NT2/D1 (cell line): ENCODE results near the gene FSTL4.

Experiments
- DNase-seq: peaks from one replicate; pipeline ENCODE4 v3.0.0-alpha.2; 2011; ENCODE audit warnings: low read depth, low spot score
- H3K27me3 ChIP-seq: 2 replicates; pipeline ENCODE4 v1.6.0; 2011; ENCODE audit warnings: mild to moderate bottlenecking; ENCODE audit not compliant: insufficient read length, insufficient read depth
- H3K36me3 ChIP-seq: 2 replicates; pipeline ENCODE4 v1.6.1; 2011; ENCODE audit warnings: mild to moderate bottlenecking, low read length, mixed read lengths; ENCODE audit not compliant: insufficient read depth, insufficient read length
- H3K4me1 ChIP-seq: 2 replicates; pipeline ENCODE4 v1.5.1; 2011; ENCODE audit not compliant: insufficient read depth, insufficient read length
- H3K4me3 ChIP-seq: 2 replicates; pipeline ENCODE4 v1.5.1; 2011; ENCODE audit warnings: low read depth; ENCODE audit not compliant: insufficient read length
- H3K9ac ChIP-seq: 2 replicates; pipeline ENCODE4 v1.6.0; 2011; ENCODE audit warnings: low read depth; ENCODE audit not compliant: insufficient read length
- H3K9me3 ChIP-seq: 2 replicates; pipeline ENCODE4 v1.5.1; 2011; ENCODE audit warnings: mild to moderate bottlenecking, low read length; ENCODE audit not compliant: insufficient read depth
- SUZ12 ChIP-seq: IDR thresholded peaks from 2 replicates; pipeline ENCODE4 v1.6.1; 2011; ENCODE audit not compliant: insufficient read length, insufficient read depth; ENCODE audit errors: extremely low read depth
- YY1 ChIP-seq: IDR thresholded peaks from 2 replicates; pipeline ENCODE4 v1.6.1; 2011; ENCODE audit not compliant: insufficient read length, insufficient read depth
- ZNF274 ChIP-seq: IDR thresholded peaks from 2 replicates; pipeline ENCODE4 v1.6.1; 2011; ENCODE audit warnings: mild to moderate bottlenecking, low read depth, low read length

The FSTL4 gene

DNA sequence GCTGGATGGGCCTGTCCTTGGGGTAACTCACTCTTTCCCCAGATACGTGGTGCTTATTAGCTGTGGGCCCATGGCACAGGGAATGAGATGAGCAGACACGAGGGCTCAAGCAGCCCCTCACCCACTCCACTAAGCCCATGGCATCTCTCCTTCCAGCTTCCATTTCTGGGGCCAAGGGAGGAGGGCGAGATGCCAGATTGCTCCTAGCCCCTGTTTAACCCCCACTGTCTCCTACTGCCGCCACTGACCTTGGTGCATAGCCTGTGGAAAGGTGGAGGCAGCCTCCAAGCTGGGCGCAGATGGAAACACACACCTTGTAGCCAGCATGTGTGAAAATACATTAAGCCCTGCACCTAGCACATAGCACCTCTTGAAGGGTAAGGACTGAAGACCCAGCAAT lies 167.6 kb downstream of the FSTL4 start:
- no peak for DNase-seq
- Histone ChIP-seq H3K27me3 (no peaks in the 10 kb centered on the region), H3K9ac (no peak overlapping the region), H3K36me3 (no peaks in the 10 kb centered on the region), H3K4me1 (peaks cover 7% of the 10 kb centered on the region), H3K9me3 (no peaks in the 10 kb centered on the region), H3K4me3 (no peak overlapping the region)
- TF ChIP-seq ZNF274 (no peak), YY1 (no peak), SUZ12 (no peak)

DNA sequence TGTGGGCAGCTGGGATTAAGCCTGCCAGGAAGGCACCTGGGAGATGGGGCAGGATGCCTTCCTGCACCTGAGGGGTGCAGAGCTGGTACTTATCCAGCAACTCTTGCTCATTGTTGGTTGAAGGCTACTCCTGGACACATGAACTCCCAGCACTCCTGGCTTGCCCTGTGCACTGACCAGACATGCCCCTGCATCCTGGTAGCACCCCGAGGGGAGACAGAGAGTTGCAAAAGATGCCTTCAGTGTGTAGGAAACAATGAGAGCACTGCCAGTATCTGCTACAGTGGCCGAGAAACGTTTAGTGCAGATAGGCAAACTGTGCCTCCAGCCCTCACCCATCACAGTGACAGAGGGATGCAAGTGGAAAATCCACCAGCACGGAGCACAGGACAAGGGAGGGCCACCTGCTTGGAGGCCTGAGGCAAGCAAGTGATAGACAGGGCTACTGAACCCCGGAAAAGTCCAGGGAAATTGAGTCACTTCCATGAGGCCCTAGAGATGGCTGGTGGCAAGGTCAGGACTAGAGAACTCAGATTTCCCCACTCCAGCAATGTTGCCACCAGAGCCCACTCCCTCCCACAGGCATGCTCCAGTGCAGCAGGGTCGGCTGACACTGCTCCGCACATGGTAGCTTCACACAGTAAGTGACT lies 171.1 kb downstream of the FSTL4 start:
- Histone ChIP-seq H3K4me3 (no peak overlapping the region), H3K4me1 (peaks cover under 1% of the 10 kb centered on the region), H3K36me3 (no peaks in the 10 kb centered on the region), H3K27me3 (no peaks in the 10 kb centered on the region), H3K9me3 (no peaks in the 10 kb centered on the region), H3K9ac (no peak overlapping the region)
- DNase-seq = no peak
- TF ChIP-seq SUZ12 (no peak), ZNF274 (no peak), YY1 (no peak)

DNA sequence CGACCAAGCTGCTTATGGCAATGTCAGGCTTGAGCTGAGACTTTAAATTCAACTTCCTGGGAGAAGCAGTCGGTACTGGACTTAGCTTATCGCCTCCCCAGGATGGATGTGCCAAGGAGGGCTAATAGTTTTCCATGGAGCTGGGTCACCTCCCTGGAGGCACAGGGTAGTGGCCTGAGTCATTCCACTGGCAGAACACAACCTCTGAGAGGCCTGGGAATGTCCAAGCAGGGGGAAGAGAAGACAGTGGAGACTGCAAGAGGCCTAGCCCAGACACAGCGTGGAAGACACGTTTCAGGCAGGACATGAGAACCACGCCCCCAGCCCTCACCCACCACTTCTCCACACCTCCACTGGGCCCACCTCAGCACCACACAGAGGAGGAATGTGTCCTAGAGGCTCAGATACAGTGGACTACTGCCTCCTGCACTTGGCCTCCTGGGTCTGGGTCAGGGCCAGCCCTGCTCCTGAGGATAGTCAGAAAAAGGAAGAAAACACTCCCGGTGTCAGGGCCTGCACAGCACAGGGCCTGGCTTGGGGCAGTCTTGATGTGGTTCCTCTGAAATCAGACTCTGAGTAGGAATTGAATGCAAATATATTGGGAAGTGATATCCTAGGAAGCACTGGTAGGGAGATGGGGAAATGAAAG lies 171.8 kb downstream of the FSTL4 start:
- Histone ChIP-seq H3K4me3 (no peak overlapping the region), H3K4me1 (no peaks in the 10 kb centered on the region), H3K9me3 (no peaks in the 10 kb centered on the region), H3K9ac (no peak overlapping the region), H3K36me3 (no peaks in the 10 kb centered on the region), H3K27me3 (no peaks in the 10 kb centered on the region)
- TF ChIP-seq YY1 (no peak), ZNF274 (no peak), SUZ12 (no peak)
- no peak for DNase-seq

DNA sequence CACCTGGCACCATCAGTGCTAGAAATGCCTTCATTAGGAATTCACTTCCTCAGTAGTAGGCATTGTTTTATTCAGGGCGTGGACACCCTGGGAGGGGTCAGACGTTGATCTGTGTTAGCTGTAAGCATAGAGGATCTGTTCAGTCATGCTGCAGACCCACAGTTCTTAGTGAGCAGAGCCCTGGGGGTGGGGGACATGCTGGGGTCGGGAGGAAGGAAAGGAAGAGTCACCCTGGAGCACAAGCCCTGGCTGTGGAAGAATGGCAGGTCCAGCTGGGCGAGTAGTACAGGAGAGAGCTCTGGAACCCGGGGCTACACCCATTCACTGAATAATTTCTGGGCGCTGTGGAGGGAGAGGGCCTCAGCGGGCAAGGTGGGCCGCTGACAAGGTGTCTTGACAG lies 172.5 kb downstream of the FSTL4 start:
- Histone ChIP-seq H3K4me1 (no peaks in the 10 kb centered on the region), H3K9ac (no peak overlapping the region), H3K27me3 (no peaks in the 10 kb centered on the region), H3K36me3 (no peaks in the 10 kb centered on the region), H3K9me3 (no peaks in the 10 kb centered on the region), H3K4me3 (no peak overlapping the region)
- no peak for TF ChIP-seq SUZ12
- TF ChIP-seq YY1 = no peak
- no peak for TF ChIP-seq ZNF274
- no peak for DNase-seq

DNA sequence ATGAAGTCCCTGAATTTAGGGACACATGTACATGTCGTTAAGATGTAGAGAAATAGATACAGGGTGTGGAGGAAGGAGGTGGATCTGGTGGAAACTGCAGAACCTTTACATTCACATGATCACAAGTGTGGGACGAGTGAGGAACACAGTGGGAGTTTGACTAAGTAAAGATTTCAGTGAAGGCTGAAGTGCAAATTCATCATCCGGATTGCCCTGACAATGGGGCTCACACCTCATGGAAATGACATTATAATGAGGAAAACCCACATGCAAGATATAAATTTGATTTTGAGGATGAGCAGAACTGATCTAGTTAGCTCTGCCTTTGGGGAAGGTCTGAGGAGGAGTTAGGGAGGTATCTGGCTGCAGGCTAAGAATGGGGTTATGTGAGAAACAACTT lies 173.9 kb downstream of the FSTL4 start:
- H3K9ac ChIP-seq = no peak overlapping the region
- no peaks in the 10 kb centered on the region for H3K9me3 ChIP-seq
- TF ChIP-seq YY1 (no peak), ZNF274 (no peak), SUZ12 (no peak)
- no peaks in the 10 kb centered on the region for H3K27me3 ChIP-seq
- no peak for DNase-seq
- no peak overlapping the region for H3K4me3 ChIP-seq
- H3K36me3 ChIP-seq = no peaks in the 10 kb centered on the region
- H3K4me1 ChIP-seq = no peaks in the 10 kb centered on the region

DNA sequence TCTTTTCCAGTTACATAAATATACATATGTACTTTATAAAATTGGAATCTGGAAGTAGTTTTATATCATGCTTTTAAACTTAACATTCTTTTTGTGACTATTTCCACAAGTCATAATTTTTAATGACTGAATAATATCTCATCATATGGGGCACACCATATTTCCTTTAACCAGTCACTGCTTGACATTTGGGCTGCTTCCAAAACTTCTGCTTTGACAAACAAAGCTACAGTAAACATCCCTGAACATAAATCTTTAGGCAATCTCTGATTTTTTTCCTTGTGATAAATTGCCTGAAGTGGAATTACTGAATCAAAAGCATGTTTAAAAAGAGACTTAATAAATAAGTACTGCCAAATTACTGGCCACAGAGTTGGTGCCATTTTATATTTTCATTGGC lies 178.0 kb downstream of the FSTL4 start:
- TF ChIP-seq SUZ12 (no peak), YY1 (no peak), ZNF274 (no peak)
- Histone ChIP-seq H3K4me3 (no peak overlapping the region), H3K36me3 (no peaks in the 10 kb centered on the region), H3K27me3 (no peaks in the 10 kb centered on the region), H3K9me3 (no peaks in the 10 kb centered on the region), H3K4me1 (no peaks in the 10 kb centered on the region), H3K9ac (no peak overlapping the region)
- no peak for DNase-seq

DNA sequence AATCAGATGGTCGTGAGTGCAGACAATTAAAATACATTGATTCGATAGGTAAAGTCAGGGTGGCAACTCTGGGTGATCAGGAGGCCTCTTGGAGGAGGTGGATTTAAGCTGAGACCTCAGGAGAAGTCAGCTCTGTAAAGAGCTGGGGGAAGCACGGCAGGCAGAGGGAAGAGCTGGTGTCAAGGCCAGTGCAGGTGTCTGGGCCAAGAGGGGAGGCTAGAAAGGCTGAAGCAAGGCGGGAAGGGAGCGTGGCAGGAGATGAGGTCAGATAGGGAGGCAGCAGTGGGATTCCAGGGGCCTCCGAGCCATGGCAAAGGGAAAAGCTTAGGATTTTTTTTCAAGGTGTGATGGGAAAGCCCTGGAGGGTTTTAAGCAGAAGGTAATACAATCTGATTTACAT lies 178.7 kb downstream of the FSTL4 start:
- TF ChIP-seq ZNF274 (no peak), YY1 (no peak), SUZ12 (no peak)
- H3K27me3 ChIP-seq = no peaks in the 10 kb centered on the region
- H3K36me3 ChIP-seq = no peaks in the 10 kb centered on the region
- no peak overlapping the region for H3K4me3 ChIP-seq
- H3K4me1 ChIP-seq = no peaks in the 10 kb centered on the region
- no peaks in the 10 kb centered on the region for H3K9me3 ChIP-seq
- no peak for DNase-seq
- no peak overlapping the region for H3K9ac ChIP-seq
